Left renal pelvis (tissue), 4 donors: Measurements from ENCODE around the gene AKAP1. TPM values are rescaled to one million over a fixed set of nuclear protein-coding genes. Genes with fewer than 3 reads are reported as not detected.

Experiments
- DNase-seq, 4 donors: peaks; one replicate each; pipeline ENCODE4 v3.0.0-alpha.2; 2013; ENCODE audit warnings: low read depth in 4 of 4, low spot score in 3 of 4
- polyA plus RNA-seq, 4 donors: library from polyadenylated mRNA; unstranded; fragments of 120-200 nt; gene quantifications; one replicate each; pipeline ENCODE4 v1.2.1, GENCODE V29; 2013; ENCODE audit not compliant: insufficient read length in 4 of 4

Gene AKAP1
- polyA plus RNA-seq, 4 donors, result 14.8 to 35.3 (median 33.8) TPM

DNA sequence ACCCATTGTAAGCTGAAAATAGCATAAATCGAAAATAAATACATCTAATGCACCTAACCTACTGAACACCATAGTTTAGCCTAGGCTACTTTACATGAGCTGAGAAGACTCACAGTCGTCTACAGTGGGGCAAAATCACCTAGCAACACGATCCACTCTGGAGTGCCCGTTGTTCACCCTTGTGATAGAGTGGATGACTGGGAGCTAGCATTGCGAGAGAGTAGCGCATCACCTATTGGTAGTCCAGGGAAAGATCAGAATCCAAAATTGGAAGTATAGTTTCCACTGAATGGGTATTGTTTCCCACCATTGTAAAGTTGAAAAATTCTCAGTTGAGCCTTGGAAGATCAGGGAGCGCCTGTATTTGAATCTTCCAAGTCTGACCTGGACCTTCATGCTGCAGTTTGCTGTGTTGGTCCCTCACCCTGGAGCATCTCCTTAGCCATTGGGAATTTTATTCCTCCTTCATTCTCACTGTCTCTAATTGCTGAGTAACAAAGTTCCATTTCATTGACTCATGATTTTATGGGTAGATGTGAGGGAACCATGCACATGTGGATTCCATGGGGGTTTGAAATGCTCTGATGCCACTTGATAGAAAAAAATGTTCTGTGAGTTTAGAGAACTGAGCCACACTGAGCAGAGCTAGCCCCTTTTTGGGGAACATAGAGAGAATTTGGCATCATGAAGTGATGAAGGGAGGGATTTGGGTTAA, 19.6 kb downstream of the AKAP1 start:
- DNase-seq, result no peak

DNA sequence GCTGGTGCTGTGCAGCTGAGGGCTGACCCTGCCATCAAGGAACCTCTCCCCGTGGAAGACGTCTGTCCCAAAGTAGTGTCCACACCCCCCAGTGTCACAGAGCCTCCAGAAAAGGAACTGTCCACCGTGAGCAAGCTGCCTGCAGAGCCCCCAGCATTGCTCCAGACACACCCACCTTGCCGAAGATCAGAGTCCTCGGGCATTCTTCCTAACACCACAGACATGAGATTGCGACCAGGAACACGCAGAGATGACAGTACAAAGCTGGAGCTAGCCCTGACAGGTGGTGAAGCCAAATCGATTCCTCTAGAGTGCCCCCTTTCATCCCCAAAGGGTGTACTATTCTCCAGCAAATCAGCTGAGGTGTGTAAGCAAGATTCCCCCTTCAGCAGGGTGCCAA, 20.5 kb downstream of the AKAP1 start:
- DNase-seq, result no peak

- DNase-seq, result no peak
Measured at GRCh38 chr17:57106107-57106835, 21.2 kb downstream of the AKAP1 start.

DNA sequence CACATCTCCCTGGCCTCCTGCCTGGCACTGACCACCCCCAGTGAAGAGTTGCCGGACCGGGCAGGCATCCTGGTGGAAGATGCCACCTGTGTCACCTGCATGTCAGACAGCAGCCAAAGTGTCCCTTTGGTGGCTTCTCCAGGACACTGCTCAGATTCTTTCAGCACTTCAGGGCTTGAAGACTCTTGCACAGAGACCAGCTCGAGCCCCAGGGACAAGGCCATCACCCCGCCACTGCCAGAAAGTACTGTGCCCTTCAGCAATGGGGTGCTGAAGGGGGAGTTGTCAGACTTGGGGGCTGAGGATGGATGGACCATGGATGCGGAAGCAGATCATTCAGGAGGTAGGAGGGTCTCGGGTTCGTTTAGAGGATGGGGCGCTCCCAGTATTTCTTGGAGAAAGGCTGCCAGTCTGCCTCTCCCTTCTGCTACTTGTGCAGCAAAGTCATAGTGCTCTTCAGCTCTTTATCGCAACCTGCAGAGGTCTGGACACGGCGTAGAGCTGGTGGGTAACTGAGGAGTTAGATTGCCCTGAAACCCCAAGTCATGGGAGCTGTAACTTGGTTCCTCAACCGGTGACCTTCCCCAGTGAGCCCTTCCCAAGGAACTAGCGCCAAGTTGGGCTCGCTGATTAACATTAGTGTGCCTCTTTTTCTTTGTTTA, 21.9 kb downstream of the AKAP1 start:
- no peak for DNase-seq

- DNase-seq, result no peak
Measured at GRCh38 chr17:57107498-57108101, 22.6 kb downstream of the AKAP1 start.

DNA sequence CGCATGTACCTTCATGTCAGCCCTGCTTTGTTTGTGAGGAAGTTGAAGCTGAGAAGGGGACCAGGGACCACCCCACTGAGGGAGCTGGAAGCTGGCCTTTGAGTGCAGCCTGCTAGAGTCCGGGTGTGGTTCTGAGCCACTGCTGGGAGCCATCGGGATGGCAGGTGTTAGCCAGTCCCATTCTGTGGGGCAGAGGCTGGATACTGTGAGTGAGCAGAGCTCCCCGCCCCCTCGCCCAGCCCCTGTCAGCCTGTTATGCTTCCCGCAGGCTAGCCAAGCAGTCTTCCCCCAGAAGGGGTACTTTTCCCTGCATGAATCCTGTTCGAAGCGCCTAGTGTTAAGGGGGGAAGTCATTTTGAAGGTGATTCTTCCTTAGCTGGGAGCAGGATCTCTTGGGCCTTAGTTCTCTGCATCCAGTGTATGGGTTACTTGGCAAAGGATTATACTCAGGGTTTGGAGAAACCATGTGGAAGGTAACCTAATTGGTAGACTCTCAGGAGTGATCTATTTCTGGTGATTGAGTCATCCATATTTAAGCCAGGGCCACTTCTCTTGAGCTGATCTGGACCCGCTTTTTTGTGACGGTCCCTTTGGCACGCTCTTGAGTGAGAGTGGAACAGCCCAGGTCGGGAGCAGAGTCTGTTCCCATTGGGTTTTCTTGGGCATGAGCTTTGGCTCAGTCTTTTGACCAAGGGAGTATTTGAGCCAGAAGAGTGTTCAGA, 23.8 kb downstream of the AKAP1 start:
- no peak for DNase-seq

GRCh38 chr17:57109393-57110151, 24.5 kb downstream of the AKAP1 start:
- DNase-seq, result no peak

DNA sequence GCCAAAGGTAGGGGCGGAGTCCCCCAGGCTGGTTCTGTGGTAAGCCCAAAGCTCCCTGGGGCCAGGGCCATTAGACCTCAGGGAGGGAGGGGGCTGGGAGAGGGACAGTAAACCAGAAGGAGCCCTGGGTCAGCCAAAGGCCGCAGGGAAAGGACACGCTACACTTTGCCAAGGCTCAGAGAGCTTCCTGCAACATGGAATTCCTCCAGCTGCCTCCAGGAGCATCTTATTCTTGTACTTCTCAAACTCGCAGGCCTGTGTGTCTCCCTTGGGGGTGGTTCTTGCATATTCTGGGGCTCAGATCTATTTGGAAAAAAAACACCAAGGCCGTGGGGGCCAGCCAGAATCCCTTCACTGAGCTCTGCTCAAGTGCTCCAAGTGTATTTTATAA, 25.1 kb downstream of the AKAP1 start:
- DNase-seq, result no peak

GRCh38 chr17:57110579-57111325, 25.7 kb downstream of the AKAP1 start:
- DNase-seq, result no peak

- DNase-seq, result no peak
Measured at GRCh38 chr17:57111386-57111785, 26.3 kb downstream of the AKAP1 start.

- no peak for DNase-seq
Measured at GRCh38 chr17:57113011-57113410, 28.0 kb downstream of the AKAP1 start.

DNA sequence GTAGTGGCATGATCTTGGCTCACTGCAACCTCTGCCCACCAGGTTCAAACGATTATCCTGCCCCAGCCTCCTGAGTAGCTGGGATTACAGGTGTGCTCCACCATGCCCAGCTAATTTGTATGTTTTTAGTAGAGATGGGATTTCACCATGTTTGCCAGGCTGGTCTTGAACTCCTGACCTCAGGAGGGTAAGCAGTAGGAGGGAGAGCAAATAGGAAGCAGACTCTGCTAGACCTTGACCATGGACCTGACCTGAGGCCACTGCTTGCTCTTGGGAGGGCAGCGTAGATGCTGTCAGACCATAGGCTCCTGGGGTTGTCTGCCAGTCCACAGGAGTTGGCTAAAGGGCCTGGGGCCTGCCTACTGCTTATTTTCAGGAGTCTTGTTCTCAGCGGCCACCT, 28.6 kb downstream of the AKAP1 start:
- DNase-seq, result no peak

GRCh38 chr17:57114085-57114673, 29.1 kb downstream of the AKAP1 start:
- DNase-seq, result no peak

- no peak for DNase-seq
Measured at GRCh38 chr17:57115377-57115776, 30.3 kb downstream of the AKAP1 start.

GRCh38 chr17:57115916-57116315, 30.9 kb downstream of the AKAP1 start:
- DNase-seq, result no peak

GRCh38 chr17:57117798-57118197, 32.8 kb downstream of the AKAP1 start:
- DNase-seq, result no peak

DNA sequence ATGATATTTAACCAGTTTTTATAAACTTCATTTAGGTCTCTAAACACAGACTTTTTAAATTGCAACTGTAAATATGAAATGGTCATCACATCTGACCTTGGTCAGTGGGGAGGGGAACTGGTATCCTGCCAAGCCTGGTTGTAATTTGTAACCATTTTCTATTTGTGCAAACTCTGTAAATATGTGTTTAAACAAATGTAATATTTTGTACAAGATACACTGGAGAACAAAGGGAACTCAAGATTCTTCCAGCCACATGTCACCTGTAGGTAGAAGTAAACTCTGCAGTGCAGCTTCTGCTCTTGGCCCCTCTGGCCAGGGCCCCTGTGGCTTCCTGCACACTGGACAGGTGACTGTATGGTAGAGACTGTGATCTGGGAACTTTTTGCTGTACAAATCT, 35.8 kb downstream of the AKAP1 start:
- no peak for DNase-seq

GRCh38 chr17:57121308-57122042, 36.4 kb downstream of the AKAP1 start:
- no peak for DNase-seq
